Brain microvascular endothelial cell (primary cell): Measurements from ENCODE around the gene ZC3H7B.

ENCODE experiments used
- DNase-seq: peaks from one replicate; pipeline ENCODE4 v3.0.0-alpha.2; 2020
- H3K27ac ChIP-seq: fragments of 250-450 bp; sonication (Bioruptor Pico); 2 replicates; pipeline ENCODE4 v1.5.1; 2020; ENCODE audit warnings: mild to moderate bottlenecking, moderate library complexity
- H3K27me3 ChIP-seq: fragments of 250-450 bp; sonication (Bioruptor Pico); replicated peaks from 2 replicates; pipeline ENCODE4 v1.5.1; 2020; ENCODE audit warnings: mild to moderate bottlenecking
- H3K36me3 ChIP-seq: fragments of 250-450 bp; sonication (Bioruptor Pico); replicated peaks from 2 replicates; pipeline ENCODE4 v1.5.1; 2020; ENCODE audit warnings: mild to moderate bottlenecking
- H3K4me3 ChIP-seq: 2 replicates; pipeline ENCODE4 v1.5.1; 2011; ENCODE audit warnings: low read depth, mild to moderate bottlenecking, control low read depth, low read length, moderate library complexity
- in situ Hi-C: cut with HindIII; loops from 2 replicates; pipeline ENCODE4 v1.10.0; 2017; ENCODE audit warnings: low sequenced_read_pairs, low pct_ligation_motif_present
- TF ChIP-seq, protein P1 (sequence below): IDR thresholded peaks from 2 replicates; pipeline ENCODE4 v1.5.1; 2011; ENCODE audit warnings: low read depth, mild to moderate bottlenecking, moderate library complexity, low read length, control low read depth, inconsistent platforms; ENCODE audit errors: missing control alignments

The ZC3H7B gene

DNA sequence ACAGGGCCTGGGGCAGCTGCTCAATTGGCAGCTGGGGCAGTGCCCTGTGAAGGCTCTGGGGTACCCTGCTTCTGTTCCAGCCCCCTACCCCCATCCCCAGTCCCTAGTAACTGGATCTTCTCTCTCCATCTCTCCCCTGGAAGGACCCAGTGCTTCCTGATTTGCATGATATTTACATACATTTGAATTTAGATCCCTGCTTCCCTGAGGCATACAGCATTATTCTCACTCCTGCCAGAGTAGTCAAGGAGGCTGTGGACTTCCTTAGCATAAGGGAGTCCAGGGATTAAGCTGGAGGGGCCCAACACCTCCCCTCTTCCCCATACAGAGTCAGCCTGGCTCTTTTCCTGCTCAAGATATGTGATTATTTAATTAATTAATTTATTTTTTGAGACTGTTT lies 105.1 kb downstream of the ZC3H7B start:
- no peak for DNase-seq
- no peak overlapping the region for H3K4me3 ChIP-seq
- in situ Hi-C loops, result no loop called here
- H3K36me3 ChIP-seq, result no peaks in the 10 kb centered on the region
- no peak overlapping the region for H3K27ac ChIP-seq
- TF ChIP-seq, protein P1, sequence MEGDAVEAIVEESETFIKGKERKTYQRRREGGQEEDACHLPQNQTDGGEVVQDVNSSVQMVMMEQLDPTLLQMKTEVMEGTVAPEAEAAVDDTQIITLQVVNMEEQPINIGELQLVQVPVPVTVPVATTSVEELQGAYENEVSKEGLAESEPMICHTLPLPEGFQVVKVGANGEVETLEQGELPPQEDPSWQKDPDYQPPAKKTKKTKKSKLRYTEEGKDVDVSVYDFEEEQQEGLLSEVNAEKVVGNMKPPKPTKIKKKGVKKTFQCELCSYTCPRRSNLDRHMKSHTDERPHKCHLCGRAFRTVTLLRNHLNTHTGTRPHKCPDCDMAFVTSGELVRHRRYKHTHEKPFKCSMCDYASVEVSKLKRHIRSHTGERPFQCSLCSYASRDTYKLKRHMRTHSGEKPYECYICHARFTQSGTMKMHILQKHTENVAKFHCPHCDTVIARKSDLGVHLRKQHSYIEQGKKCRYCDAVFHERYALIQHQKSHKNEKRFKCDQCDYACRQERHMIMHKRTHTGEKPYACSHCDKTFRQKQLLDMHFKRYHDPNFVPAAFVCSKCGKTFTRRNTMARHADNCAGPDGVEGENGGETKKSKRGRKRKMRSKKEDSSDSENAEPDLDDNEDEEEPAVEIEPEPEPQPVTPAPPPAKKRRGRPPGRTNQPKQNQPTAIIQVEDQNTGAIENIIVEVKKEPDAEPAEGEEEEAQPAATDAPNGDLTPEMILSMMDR, result no peak
- H3K27me3 ChIP-seq, result no peaks in the 10 kb centered on the region

DNA sequence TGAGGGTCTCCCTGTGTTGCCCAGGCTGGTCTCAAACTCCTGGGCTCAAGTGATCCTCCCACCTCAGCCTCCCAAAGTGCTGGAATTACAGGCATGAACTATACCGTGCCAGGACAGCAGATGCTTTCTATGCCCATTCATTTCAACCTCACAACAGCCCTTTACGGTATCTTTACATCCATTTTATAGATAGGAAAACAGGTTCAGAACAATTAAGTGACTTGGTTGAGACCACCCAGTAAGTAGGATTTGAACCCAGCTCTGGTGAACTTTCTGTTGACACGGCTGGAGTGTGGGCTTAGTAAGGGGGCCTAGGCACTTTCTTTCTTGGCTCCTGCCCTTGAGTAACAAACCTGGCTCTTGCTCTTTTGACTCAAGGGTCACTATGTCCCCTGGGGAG lies 106.1 kb downstream of the ZC3H7B start:
- no peak overlapping the region for H3K4me3 ChIP-seq
- no peaks in the 10 kb centered on the region for H3K36me3 ChIP-seq
- in situ Hi-C loops, result no loop called here
- H3K27ac ChIP-seq, result no peak overlapping the region
- no peaks in the 10 kb centered on the region for H3K27me3 ChIP-seq
- TF ChIP-seq, protein P1, result no peak
- no peak for DNase-seq

DNA sequence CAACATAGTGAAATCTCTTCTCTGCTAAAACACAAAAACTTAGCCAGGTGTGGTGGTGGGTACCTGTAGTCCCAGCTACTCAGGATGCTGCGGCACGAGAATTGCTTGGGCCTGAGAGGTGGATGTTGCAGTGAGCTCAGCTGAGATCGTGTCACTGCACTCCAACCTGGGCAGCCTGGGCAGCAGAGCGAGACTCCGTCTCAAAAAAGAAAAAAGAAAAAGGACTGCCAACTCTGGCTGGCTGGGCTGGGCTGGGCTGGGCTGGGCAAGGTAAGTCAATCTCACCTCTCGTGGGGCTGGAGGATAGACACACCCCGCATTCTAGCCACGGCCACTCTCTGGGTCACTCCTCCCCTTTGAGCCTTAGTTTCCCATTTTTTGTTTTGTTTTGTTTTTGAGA lies 107.3 kb downstream of the ZC3H7B start:
- TF ChIP-seq, protein P1, result no peak
- Histone ChIP-seq H3K36me3 (no peaks in the 10 kb centered on the region), H3K27me3 (no peaks in the 10 kb centered on the region), H3K4me3 (no peak overlapping the region), H3K27ac (no peak overlapping the region)
- DNase-seq, result no peak
- in situ Hi-C loops, result no loop called here
